GM12878 (cell line): ENCODE data around the gene RPS6KC1. TPM values are rescaled to one million over a fixed set of nuclear protein-coding genes. Genes with fewer than 3 reads are reported as not detected.

Experiments
- ATAC-seq: fragments of 200-7000 bp; cut with Tn5 transposase; 3 replicates; pipeline ENCODE4 v1.9.1; 2020; ENCODE audit warnings: mild to moderate bottlenecking, moderate library complexity
- BruUV-seq: library from RNA; stranded (reverse); fragments of 400-500 nt; replicated peaks from 2 replicates; lab custom pipeline; 2021; lab: Mats Ljungman, UMichigan
- CTCF ChIA-PET: fragments of 300-600 bp; sonication (Branson Sonifier 250); formaldehyde crosslinking; extraction: SDS; loops from one replicate; lab custom pipeline; 2021; ENCODE audit warnings: inconsistent platforms; lab: Yijun Ruan, JAX
- POLR2A ChIA-PET: fragments of 350-600 bp; formaldehyde crosslinking; extraction: SDS; loops from one replicate; lab custom pipeline; 2021; ENCODE audit warnings: inconsistent platforms; lab: Charles Lee
- RAD21 ChIA-PET: fragments of 300-600 bp; sonication (Branson Sonifier 250); formaldehyde crosslinking; loops from one replicate; lab custom pipeline; 2023; ENCODE audit warnings: antibody characterized with exemption; ENCODE audit not compliant: unreplicated experiment; lab: Charles Lee
- SMC1A ChIA-PET: fragments of 300-600 bp; sonication (Branson Sonifier 250); formaldehyde crosslinking; loops from one replicate; lab custom pipeline; 2023; ENCODE audit not compliant: unreplicated experiment, uncharacterized antibody; lab: Charles Lee
- DNase-seq: peaks from one replicate; pipeline ENCODE4 v3.0.0-alpha.2; 2011; ENCODE audit warnings: low read depth, low spot score
- FAIRE-seq: peaks from 3 replicates; lab custom pipeline; 2011; peaks lifted over from hg19 to GRCh38; lab: Jason Lieb, UNC
- H2AFZ ChIP-seq: 2 replicates; pipeline ENCODE4 v1.6.0; 2011; ENCODE audit warnings: low read depth, low read length, control low read depth; ENCODE audit not compliant: control insufficient read depth
- H3K27ac ChIP-seq: 2 replicates; pipeline ENCODE4 v1.5.1; 2011; ENCODE audit warnings: control low read depth; ENCODE audit not compliant: control insufficient read depth, insufficient read depth
- H3K27me3 ChIP-seq, 2 experiments: replicated peaks in 1 of 2; 2 replicates each; pipeline versions ENCODE4 v1.6.0 to v1.6.1; 2011; ENCODE audit warnings: low read length in 1 of 2; ENCODE audit not compliant: control insufficient read depth in 2 of 2, insufficient read depth in 2 of 2
- H3K36me3 ChIP-seq, 2 experiments: 2 replicates each; pipeline ENCODE4 v1.5.1; 2011; ENCODE audit warnings: low read length in 1 of 2; ENCODE audit not compliant: control insufficient read depth in 2 of 2, insufficient read depth in 2 of 2
- H3K4me1 ChIP-seq: 2 replicates; pipeline ENCODE4 v1.6.1; 2011; ENCODE audit warnings: mild to moderate bottlenecking, low read length, moderate library complexity, mixed read lengths; ENCODE audit not compliant: control insufficient read depth, insufficient read depth
- H3K4me2 ChIP-seq: 2 replicates; pipeline ENCODE4 v1.6.0; 2011; ENCODE audit warnings: control low read depth; ENCODE audit not compliant: control insufficient read depth, insufficient read depth
- H3K4me3 ChIP-seq: fragments of 200-600 bp; sonication (generic); 2 replicates; pipeline ENCODE4 v1.5.1; 2016
- H3K79me2 ChIP-seq: 2 replicates; pipeline ENCODE4 v1.6.0; 2011; ENCODE audit warnings: low read length; ENCODE audit not compliant: control insufficient read depth, insufficient read depth
- H3K9ac ChIP-seq: 2 replicates; pipeline ENCODE4 v1.8.0; 2011; ENCODE audit warnings: low read length, control low read depth, mixed read lengths; ENCODE audit not compliant: control insufficient read depth, insufficient read depth
- H3K9me3 ChIP-seq: replicated peaks from 3 replicates; pipeline ENCODE4 v1.5.1; 2011; ENCODE audit warnings: mild to moderate bottlenecking, low read length; ENCODE audit not compliant: control insufficient read depth, insufficient read depth
- H4K20me1 ChIP-seq: 2 replicates; pipeline ENCODE4 v1.6.0; 2011; ENCODE audit not compliant: control insufficient read depth, insufficient read depth
- BCLAF1 ChIP-seq: fragments of 450-650 bp; IDR thresholded peaks from 2 replicates; pipeline ENCODE4 v1.6.1; 2017; ENCODE audit warnings: antibody characterized with exemption, mild to moderate bottlenecking, moderate library complexity
- E2F4 ChIP-seq: IDR thresholded peaks from 2 replicates; pipeline ENCODE4 v1.6.1; 2012; ENCODE audit warnings: low read depth, low read length, improper control_type of control experiment
- HDAC2 ChIP-seq: fragments of 200-600 bp; sonication (generic); IDR thresholded peaks from 2 replicates; pipeline ENCODE4 v1.6.1; 2017
- IKZF2 ChIP-seq, 2 experiments: fragments of 450-650 bp; IDR thresholded peaks; 2 replicates each; pipeline ENCODE4 v1.6.1; 2017; ENCODE audit warnings: mild to moderate bottlenecking in 2 of 2, moderate library complexity in 2 of 2
- NFYB ChIP-seq: IDR thresholded peaks from 2 replicates; pipeline ENCODE4 v1.6.1; 2011; ENCODE audit warnings: low read depth, mild to moderate bottlenecking, low read length, improper control_type of control experiment, moderate library complexity; ENCODE audit not compliant: insufficient read depth
- WGBS: methylation state at CpG from one replicate; pipeline ENCODE4 v1.1.6; 2016; ENCODE audit warnings: low lambda C conversion rate; ENCODE audit not compliant: insufficient replicate concordance, insufficient coverage; ENCODE audit errors: missing lambda C conversion rate; 5-methylcytosine and 5-hydroxymethylcytosine counted together
- in situ Hi-C: fragments of 300-500 bp; cut with MboI; formaldehyde crosslinking; loops from 9 replicates; pipeline ENCODE4 v1.14.3; 2018; ENCODE audit warnings: mixed read lengths
- intact Hi-C: fragments of 100-400 bp; cut with micrococcal nuclease; formaldehyde crosslinking; loops from one replicate; pipeline ENCODE4 v1.14.2; 2022; ENCODE audit not compliant: unreplicated experiment
- polyA plus RNA-seq, 11 experiments: library from polyadenylated mRNA; depleted of rRNA in 4 of 11; unstranded in 6 of 11; stranded (reverse) in 5 of 11; fragments of >200 nt; fragmentation: Nextera tagmentation in 4 of 11; fragmentation: Illumina TruSeq in 1 of 11; extraction: Ambion mirVana in 4 of 11; extraction: Trizol in 1 of 11; gene quantifications; 1 replicate in 1 of 11; 2 replicates in 10 of 11; pipeline versions ENCODE4 v1.2.1 to v1.2.3, GENCODE V29; 2011 to 2016; ENCODE audit warnings: inconsistent platforms in 2 of 11, missing spikeins in 2 of 11, low read depth in 1 of 11
- total RNA-seq, 4 experiments: library from RNA; depleted of rRNA in 3 of 4; stranded (reverse); fragments of >200 nt in 3 of 4; fragmentation: Illumina TruSeq in 1 of 4; extraction: Trizol in 1 of 4; gene quantifications; 2 replicates each; pipeline versions ENCODE4 v1.2.1 to v1.2.3, GENCODE V29; 2013 to 2021

The RPS6KC1 gene
- total and polyA plus RNA-seq, 10 of the 15 experiments (the other 5 are each of a cell fraction or from before 2014, with no cell fraction given), result 2.9 to 17.3 (median 12.2) TPM

DNA sequence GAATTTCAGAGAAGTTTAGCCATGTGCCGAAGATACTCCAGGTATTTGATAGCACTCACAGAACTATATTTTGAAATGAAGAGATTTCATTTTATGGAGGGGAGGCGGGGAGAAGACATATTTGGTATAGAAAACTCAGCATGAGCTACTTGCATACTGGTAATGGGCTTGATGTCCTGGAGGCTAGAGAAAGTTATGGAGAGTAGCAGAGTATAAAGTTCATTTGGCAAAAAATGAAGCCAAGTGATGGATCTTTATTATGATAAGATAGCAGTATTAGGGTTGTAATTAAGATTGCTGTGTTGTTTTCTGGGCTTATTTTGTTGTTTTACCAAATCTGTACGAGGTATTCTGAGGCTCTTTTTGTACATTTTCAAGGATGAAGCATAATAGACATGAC, 72.0 kb downstream of the RPS6KC1 start:
- CTCF ChIA-PET, result interaction anchor here (0.9 to 3.0 kb wide), 24 partner anchors 8 to 1203 kb away, joined by 3 to 18 read pairs (median 5); no protein-coding TSS in a partner anchor
- ATAC-seq, result no peak

More for the DNA sequence above, 72.0 kb downstream of the RPS6KC1 start:
- H3K9ac ChIP-seq, result no peak overlapping the region
- H3K4me3 ChIP-seq, result no peak overlapping the region
- no peaks in the 10 kb centered on the region for H4K20me1 ChIP-seq
- H3K36me3 ChIP-seq, result no peaks in the 10 kb centered on the region; a peak in 1 of 4 replicates
- H3K9me3 ChIP-seq, result no peaks in the 10 kb centered on the region
- intact Hi-C loops, result loop anchor here (2.0 to 5.0 kb wide), 2 partner anchors 249 to 1000 kb away; no protein-coding TSS in a partner anchor
- FAIRE-seq (no peak), DNase-seq (no peak)
- H3K27ac ChIP-seq, result no peak overlapping the region
- no peak overlapping the region for H3K4me2 ChIP-seq
- no TSS peak for BruUV-seq
- 82% methylated on average over 3 of the region's 3 CpGs for WGBS
- ChIA-PET RAD21 (interaction anchor here (0.9 to 1.9 kb wide), 4 partner anchors 12 to 1206 kb away, joined by 3 to 5 read pairs (median 4); no protein-coding TSS in a partner anchor), SMC1A (interaction anchor here (0.7 to 3.0 kb wide), 12 partner anchors 10 to 1000 kb away, joined by 3 to 11 read pairs (median 4); no protein-coding TSS in a partner anchor), POLR2A (interaction anchor here (0.7 kb wide), 1 partner anchor 78 kb away, joined by 3 read pairs; no protein-coding TSS in a partner anchor)
- no peaks in the 10 kb centered on the region for H3K79me2 ChIP-seq
- TF ChIP-seq E2F4 (no peak), BCLAF1 (no peak), NFYB (no peak), IKZF2 (IDR thresholded peaks at IDR 0.05) (no peak), HDAC2 (no peak)
- no peaks in the 10 kb centered on the region for H3K4me1 ChIP-seq
- in situ Hi-C loops, result loop anchor here (10.0 kb wide), 1 partner anchor 1002 kb away; no protein-coding TSS in a partner anchor
- no peaks in the 10 kb centered on the region for H3K27me3 ChIP-seq
- no peak overlapping the region for H2AFZ ChIP-seq
